Measurements from ENCODE around the gene CITED2. TPM values are rescaled to one million over a fixed set of nuclear protein-coding genes. Genes with fewer than 3 reads are reported as not detected.

CITED2 gene
- total RNA-seq, 3 donors from 2014 or later (not counting 1 experiment from before 2014, with no cell fraction given): 89.8 to 152 (median 112) TPM

- peaks cover 4 to 11% of the 10 kb centered on the region in 2 donors for H3K27me3 Mint-ChIP-seq (ENCODE audit: low read depth in 2 of 2)
- Histone ChIP-seq H3K4me3 (ENCODE audit: low read length) (no peak overlapping the region), H3K9me3 (ENCODE audit: control insufficient read depth, insufficient read depth, low read length) (no peaks in the 10 kb centered on the region), H3K4me1 (ENCODE audit: control insufficient read depth, insufficient read depth, low read length) (peaks cover 6% of the 10 kb centered on the region), H3K27ac (ENCODE audit: low read length) (no peak overlapping the region), H3K27me3 (ENCODE audit: control insufficient read depth, insufficient read depth, low read length) (no peaks in the 10 kb centered on the region), H3K36me3 (ENCODE audit: control insufficient read depth, insufficient read depth, low read length) (no peaks in the 10 kb centered on the region)
- no peak overlapping the region for H3K4me3 Mint-ChIP-seq
- no peak for TF ChIP-seq CTCF (IDR thresholded peaks at IDR 0.05)
- no peaks in the 10 kb centered on the region for H3K9me3 Mint-ChIP-seq
- intact Hi-C loops (cut with micrococcal nuclease): no loop called here
- H3K4me1 Mint-ChIP-seq: peaks cover 31% of the 10 kb centered on the region in 2 donors
- no peak overlapping the region for H3K27ac Mint-ChIP-seq
- no peak for DNase-seq
- no peaks in the 10 kb centered on the region for H3K36me3 Mint-ChIP-seq
- 93% methylated on average over 7 of the region's 7 CpGs for WGBS (ENCODE audit: insufficient coverage)
- ATAC-seq: no peak
Measured at GRCh38 chr6:139380168-139380567, 5.7 kb upstream of the CITED2 start.

GRCh38 chr6:139378882-139379341, 4.5 kb upstream of the CITED2 start:
- Mint-ChIP-seq H3K36me3 (peaks cover 6% of the 10 kb centered on the region), H3K4me1 (peaks cover 41 to 42% of the 10 kb centered on the region in 2 donors), H3K9me3 (no peaks in the 10 kb centered on the region), H3K27ac (peak overlapping the region; percentile 16 to 76), H3K27me3 (ENCODE audit: low read depth in 2 of 2) (peaks cover 4 to 11% of the 10 kb centered on the region in 2 donors), H3K4me3 (peak overlapping the region; percentile 45)
- Histone ChIP-seq H3K27ac (ENCODE audit: low read length) (no peak overlapping the region), H3K4me3 (ENCODE audit: low read length) (no peak overlapping the region), H3K27me3 (ENCODE audit: control insufficient read depth, insufficient read depth, low read length) (no peaks in the 10 kb centered on the region), H3K4me1 (ENCODE audit: control insufficient read depth, insufficient read depth, low read length) (peaks cover 6% of the 10 kb centered on the region), H3K36me3 (ENCODE audit: control insufficient read depth, insufficient read depth, low read length) (no peaks in the 10 kb centered on the region), H3K9me3 (ENCODE audit: control insufficient read depth, insufficient read depth, low read length) (no peaks in the 10 kb centered on the region)
- TF ChIP-seq CTCF (IDR thresholded peaks at IDR 0.05): no peak
- DNase-seq (no peak), ATAC-seq (no peak)
- WGBS (ENCODE audit: insufficient coverage): 50% methylated on average over 1 of the region's 1 CpG
- intact Hi-C loops (cut with micrococcal nuclease): loop anchor here (5.0 kb wide), 1 partner anchor 352 kb away; the partner anchor contains the start of gene ABRACL

- no peak overlapping the region for H3K4me3 Mint-ChIP-seq
- TF ChIP-seq CTCF (IDR thresholded peaks at IDR 0.05): no peak
- intact Hi-C loops (cut with micrococcal nuclease): loop anchor here (5.0 kb wide), 1 partner anchor 351 kb away; the partner anchor contains the start of gene ABRACL
Measured at GRCh38 chr6:139378226-139378625, 3.8 kb upstream of the CITED2 start.

More at GRCh38 chr6:139378226-139378625, 3.8 kb upstream of the CITED2 start:
- Histone ChIP-seq H3K27me3 (ENCODE audit: control insufficient read depth, insufficient read depth, low read length) (no peaks in the 10 kb centered on the region), H3K9me3 (ENCODE audit: control insufficient read depth, insufficient read depth, low read length) (no peaks in the 10 kb centered on the region), H3K27ac (ENCODE audit: low read length) (no peak overlapping the region), H3K4me1 (ENCODE audit: control insufficient read depth, insufficient read depth, low read length) (peaks cover 6% of the 10 kb centered on the region), H3K4me3 (ENCODE audit: low read length) (no peak overlapping the region), H3K36me3 (ENCODE audit: control insufficient read depth, insufficient read depth, low read length) (no peaks in the 10 kb centered on the region)
- ATAC-seq (no peak), DNase-seq (no peak)
- Mint-ChIP-seq H3K27me3 (ENCODE audit: low read depth in 2 of 2) (peaks cover 4 to 11% of the 10 kb centered on the region in 2 donors), H3K36me3 (peaks cover 7% of the 10 kb centered on the region), H3K27ac (peak overlapping the region in 1 of 2 donors; percentile 16), H3K4me1 (peaks cover 46 to 47% of the 10 kb centered on the region in 2 donors), H3K9me3 (no peaks in the 10 kb centered on the region)
